Activated gamma-delta T cell treated with Interleukin-2 at 50 U/mL for 16 hours (primary cell): Measurements from ENCODE around the gene DDX5.
A peak's percentile ranks its signal among the peaks of the same experiment; 100 is the strongest.
"Not testable (repeated sequence)": the region's sequence is repeated elsewhere in the genome, so short reads cannot be mapped to it uniquely, and the experiment has no call there.

ENCODE experiments used
- DNase-seq: peaks from one replicate; pipeline ENCODE4 v3.0.0-alpha.2; 2020

DDX5 gene

DNA sequence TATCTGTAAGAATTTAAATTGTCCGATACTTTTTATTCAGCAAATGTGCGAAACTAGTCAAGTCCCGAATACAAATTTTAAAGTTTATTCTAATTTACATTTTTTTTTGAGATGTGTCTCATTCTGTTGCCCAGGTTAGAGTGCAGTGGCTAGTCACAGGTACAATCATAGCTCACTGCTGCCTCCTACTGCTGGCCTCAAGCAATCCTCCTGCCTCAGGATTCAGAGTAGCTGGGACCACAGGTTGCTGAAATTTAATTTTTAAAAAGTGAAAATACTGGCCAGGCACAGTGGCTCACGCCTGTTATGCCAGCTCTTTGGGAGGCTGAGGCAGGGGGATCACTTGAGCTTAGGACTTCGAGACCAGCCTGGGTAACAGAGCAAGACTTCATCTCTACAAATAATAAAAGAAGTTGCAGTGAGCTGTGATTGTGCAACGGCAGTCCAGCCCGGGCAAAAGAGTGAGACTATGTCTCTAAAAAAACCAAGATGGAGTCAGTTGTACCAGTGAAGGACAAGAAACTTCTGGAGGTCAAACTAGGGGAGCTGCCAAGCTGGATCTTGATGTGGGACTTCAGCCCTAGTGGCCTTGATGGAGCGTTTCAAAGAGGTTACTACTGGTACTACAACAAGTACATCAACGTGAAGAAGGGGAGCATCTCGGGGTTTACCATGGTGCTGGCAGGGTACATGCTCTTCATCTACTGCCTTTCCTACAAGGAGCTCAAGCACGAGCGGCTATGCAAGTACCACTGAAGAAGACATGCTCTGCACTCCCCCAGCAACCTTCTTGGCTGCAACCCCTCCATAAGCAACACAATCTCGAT lies 14.8 kb downstream of the DDX5 start:
- DNase-seq: peak; percentile 20

DNA sequence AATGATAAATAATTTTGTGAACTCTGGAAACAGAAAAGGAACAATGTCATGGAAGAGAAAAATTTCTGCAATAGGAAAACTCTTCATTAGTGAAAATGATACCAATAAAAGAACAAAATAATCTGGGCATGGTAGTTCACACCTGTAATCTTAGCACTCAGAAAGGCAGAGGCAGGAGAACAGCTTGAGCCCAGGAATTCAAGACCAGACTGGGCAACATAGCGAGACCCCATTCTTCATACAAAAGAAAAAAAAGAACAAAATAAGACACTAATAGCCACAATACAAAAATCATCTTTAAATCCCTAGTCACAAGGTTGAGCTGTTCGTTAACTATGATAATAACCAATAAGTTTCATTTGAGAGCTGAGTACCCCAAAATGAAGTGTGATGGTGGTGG lies 17.8 kb downstream of the DDX5 start:
- no peak for DNase-seq

DNA sequence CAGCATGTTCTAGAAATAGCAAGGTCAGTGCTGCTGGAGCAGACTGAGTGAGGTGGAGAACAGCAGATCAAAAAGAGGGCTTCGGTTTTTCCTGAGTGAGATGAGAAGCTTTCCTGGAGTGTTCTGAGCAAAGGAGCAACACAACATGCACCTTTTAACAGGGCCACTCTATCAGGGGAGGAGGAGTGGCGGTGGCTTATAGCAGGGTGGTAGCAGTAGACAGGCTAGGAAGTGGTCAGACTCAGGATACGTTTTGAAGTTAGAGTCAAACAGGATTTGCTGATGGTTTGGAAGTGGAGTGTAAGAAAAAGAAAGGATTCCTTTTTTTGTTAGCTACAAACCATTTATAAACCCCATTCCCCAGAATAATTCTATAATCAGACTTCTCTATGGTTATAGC lies 21.7 kb downstream of the DDX5 start:
- DNase-seq: no peak

DNA sequence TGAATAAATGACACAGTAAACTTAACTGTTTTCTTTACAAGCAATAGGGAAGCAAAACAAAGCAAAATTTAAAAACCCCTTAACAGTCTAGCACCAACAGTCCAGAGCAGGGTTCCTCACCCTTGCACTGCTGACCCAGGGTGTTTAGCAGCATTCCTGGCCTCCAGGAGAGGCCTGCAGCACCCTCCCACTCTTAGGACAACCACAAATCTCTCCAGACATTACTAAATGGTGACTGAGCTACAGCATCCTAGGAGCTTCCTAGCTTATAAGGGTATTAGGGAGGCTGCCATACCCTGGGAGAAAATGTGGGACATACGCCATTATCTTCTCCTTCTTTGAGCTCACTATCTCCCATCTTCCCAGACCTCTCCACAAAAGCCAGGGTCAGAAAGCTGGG lies 25.1 kb downstream of the DDX5 start:
- DNase-seq: no peak

DNA sequence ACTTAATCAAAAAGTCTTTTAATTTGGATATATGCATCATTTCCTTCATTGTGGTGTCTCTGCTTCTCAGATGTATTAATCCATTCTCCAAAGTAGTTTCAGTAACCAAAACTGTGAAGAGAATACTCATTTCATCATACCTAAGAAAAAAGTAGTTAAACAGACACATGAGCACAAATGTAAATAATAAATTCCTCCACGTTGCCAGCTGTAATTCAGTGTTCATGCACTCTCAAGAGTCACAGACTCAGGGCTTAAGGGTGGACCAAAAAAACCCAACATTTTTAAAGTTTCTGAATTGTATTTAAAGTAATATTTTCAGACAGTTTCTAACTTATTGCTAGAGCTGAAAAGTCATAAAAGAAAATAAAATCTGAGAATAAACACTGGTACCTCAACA lies 28.2 kb downstream of the DDX5 start:
- no peak for DNase-seq

DNA sequence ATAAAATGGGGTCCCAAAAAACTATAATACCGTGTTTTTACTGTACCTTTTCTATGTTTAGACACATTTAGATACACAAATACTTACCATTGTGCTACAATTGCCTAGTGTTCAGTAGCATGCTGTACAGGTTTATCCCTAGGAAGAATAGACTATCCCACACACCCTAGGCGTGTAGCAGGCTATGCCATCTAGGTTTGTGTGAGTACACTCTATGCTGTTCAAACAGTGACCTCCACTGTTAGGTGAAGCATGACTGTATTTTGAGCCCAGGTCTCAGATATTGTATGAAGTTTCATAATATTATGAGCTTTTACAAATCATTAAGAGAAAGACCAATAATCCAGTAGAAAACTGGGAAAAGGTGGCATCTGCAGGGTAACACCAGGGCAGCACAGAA lies 33.5 kb downstream of the DDX5 start:
- DNase-seq: no peak

DNA sequence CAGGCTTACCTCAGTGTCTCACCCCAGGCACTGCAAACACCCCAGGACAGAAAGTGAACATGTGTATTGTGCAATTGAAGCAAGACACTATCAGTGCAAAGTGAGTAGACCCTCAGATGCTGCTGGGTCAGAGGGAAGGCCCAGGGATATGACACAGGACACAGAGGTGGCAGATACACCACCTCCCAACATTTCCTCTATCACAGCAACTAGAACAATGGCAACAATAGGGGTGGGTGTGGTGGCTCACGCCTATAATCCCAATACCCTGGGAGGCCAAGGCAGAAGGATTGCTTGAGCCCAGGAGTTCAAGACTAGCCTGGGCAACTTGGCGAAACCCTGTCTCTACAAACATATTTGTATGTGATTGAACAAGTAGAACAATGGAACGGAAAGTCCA lies 34.6 kb downstream of the DDX5 start:
- no peak for DNase-seq

DNA sequence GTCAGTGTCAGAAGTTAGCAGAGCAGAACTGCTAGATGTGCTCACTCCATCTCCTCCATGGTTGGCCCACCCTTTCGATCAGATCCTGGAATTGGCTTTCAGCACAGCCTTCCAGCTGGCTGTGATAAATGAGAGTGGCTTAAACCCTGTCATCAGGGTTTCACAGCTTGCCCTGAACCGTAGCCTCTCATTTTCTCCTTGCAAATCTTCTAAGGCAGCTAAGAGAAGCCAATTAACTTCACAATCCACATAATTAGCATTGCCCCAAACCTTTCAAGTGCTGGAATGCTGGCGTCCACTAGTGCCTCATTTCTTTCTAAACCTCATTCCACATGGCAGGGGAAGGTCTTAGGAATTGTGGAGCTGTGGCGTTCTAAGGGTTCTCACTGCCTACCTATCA lies 35.5 kb downstream of the DDX5 start:
- no peak for DNase-seq

DNA sequence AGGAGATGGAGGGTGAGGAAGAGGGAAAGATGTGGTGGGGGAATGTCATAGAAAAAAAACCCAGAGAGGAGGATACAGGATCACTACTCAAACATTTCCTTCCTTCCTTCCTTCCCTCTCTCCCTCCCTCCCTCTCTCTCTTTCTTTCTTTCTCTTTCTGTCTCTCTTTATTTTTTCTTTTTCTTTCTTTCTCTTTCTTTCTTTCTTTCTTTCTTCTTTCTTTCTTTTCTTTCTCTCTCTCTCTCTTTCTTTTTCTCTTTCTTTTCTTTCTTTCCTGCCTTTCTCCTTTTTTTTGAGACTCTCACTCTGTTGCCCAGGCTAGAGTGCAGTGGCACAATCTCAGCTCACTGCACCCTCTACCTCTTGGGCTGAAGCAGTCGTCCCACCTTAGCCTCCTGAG lies 39.3 kb downstream of the DDX5 start:
- DNase-seq: not testable (repeated sequence)

DNA sequence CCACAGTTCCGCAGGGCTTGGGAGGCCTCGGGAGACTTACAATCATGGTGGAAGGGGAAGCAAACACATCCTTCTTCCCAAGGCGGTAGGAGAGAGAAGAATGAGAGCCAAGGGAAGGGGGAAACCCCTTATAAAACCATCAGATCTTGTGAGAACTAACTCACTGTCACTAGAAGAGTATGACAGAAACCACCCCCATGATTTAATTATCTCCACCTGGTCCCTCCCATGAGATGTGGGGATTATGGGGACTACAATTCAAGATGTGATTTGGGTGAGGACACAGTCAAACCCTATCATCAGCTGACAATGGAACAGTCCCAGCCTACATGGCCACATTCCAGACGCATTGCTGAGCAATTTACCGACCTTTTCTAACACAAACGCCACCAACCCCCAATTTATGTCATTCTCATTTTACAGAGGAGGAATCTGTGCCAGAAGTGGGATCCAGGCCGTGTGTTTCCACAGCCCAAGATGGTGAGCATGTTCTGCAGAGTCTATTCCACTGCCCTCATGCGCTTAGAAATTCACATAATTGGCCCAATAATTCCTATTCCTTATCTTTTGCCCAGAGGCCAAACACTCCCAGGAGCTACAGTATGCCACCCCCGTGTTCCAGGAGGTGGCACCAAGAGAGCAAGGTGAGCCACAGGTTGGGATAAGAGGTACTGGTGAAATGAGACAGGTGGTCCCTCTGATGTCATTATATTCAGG lies 39.9 kb downstream of the DDX5 start:
- no peak for DNase-seq

DNA sequence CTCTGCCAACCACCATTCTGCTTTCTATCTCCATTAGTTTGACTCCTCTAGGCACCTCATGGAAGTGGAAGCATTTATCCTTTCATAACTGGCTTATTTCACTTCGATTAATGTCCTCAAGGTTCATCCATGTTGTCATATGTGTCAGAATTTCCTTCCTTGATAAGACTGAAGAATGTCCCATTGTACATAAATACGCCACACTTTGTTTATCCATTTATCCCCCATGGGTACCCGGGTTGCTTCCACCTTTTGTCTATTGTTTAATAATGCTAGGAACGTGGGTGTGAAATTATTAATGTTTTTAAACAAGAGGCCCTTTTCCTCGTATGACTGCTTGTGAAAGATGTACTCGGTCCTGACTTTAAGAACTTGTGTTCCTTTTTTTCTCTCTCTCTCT lies 44.3 kb downstream of the DDX5 start:
- no peak for DNase-seq

DNA sequence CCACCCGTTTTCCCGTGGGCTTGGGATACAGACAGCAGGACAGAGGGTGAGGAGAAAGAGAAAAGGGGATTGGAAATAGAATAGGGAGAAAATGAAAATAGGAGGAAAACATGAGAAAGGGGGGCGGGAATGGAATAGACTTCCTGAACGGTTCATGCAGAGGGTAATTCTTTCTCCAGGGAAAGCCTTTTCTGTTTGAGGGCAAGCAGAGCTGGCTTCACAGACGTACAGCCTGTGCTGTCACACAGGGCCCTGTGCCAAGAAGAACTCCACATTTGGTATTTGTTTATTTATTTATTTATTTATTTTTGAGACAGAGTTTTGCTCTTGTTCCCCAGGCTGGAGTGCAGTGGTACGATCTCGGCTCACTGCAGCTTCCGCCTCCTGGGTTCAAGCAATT lies 45.1 kb downstream of the DDX5 start:
- no peak for DNase-seq

DNA sequence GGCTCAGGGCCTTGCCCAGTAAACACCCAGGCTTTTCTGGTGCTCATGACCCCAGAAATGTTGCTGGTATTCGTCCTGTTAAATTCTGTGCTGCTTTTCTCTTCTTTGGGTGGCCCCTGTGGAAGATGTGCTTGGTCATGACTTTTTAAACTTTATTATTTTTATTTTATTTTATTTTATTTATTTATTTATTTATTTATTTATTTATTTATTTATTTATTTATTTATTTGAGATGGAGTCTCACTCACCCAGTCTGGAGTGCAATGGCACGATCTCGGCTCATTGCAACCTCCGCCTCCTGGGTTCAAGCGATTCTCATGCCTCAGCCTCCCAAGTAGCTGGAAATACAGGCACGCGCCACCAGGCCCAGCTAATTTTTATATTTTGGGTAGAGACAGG lies 46.3 kb downstream of the DDX5 start:
- not testable (repeated sequence) for DNase-seq

DNA sequence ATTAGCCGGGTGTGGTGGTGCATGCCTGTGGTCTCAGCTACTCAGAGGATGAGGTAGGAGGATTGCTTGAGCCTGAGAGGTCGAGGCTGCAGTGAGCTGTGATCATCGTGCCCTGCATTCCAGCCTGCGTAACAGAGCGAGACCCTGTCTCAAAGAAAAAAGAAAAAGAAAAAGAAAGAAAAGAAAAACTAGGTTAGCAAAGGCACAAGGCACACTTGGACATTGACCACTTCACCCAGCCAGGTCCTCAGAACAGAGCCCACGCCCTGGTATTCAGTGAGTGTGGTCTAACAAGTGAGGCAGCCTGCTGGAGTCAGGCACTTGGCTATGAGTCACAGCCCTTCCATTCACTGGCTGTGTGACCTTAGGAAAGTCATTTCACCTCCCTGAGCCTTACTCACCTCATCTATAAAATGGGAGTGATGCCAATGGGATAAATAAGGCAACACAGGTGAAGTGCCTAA lies 46.8 kb downstream of the DDX5 start:
- DNase-seq: no peak

DNA sequence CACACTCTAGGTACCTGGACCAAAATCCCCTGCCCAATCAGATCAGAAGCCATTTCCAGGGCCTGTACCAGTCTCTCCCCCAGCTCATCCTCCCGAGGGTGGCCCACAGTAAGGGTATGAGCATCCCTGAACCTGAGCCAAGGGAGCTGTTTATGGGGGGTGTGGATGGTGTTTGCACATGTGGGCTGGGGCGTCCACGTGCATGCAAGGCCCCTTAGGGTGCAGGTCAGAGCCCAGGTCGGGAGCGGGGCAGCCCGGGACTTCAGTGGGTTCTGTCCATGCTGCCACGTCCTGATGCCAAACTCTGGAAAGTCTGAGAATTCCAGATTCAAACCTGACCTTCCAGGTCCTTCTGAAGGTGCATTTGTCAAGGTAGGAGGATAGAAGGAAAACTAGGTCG lies 47.3 kb downstream of the DDX5 start:
- DNase-seq: no peak

DNA sequence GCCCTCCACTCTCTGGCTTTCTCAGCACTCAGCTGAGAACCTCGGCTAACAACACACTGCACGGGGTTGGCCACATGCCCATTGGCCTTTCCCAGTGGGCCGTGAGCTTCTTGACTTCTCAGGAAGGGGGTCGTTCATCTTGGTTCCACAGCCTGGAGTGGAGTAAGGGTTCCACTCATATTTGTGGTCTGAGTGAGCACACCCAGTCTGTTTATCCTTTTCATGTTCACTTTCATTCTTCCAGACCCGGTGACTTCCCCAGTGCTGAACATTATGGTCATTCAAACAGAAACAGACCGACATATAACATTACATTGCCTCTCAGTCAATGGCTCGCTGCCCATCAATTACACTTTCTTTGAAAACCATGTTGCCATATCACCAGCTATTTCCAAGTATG lies 48.9 kb downstream of the DDX5 start:
- DNase-seq: no peak

DNA sequence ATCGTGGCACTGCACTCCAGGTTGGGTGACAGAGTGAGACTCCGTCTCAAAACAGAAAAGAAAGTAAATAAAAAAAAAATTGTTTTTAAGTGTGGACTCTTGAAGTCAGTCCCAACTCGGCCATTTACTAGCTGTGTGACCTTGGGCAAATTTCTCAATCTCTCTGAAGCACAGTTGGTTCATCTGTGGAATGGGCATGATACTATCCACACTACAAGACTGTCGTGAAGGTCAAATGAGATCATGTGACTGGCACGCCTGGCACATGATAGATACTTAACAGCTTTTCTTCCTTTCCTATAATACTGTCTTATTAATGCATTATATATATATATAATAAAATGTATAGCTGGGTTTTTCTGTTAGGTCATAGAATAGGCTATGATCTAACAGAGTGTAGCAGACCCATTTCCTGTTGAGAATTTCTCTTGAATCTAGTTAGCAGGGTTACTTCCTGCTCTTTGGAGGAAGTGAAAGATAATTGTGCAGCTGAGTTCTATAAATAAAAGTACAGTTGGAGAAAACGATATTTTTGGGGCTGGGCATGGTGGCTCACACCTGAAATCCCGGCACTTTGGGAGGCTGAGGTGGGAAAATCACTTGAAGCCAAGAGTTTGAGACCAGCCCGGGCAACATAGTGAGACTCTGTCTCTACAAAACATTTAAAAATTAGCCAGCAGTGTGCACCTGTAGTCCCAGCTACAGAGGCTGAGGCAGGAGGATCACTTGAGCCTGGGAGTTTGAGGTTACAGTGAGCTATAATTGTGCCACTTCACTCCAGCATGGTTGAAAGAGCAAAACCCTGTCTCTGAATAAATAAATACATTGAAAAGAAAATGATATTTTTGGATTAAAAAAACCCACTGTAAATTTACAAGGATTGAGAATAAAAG lies 49.9 kb downstream of the DDX5 start:
- DNase-seq: no peak

DNA sequence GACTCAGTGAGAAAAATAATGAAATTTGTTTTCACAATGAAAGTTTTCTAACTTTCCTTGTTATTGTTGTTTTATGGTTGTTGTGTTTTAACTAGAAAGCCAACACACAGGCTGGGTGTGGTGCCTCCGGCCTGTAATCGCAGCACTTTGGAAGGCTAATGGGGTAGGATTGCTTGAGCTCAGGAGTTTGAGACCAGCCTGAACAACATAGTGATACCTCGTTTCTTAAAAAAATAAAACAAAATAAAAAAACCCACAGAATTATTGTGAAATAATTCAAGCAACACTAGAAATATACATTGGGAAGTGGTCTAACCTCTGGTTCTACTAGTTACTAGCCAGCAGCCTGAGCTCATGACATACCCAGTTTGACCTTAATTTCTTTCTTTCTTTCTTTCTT lies 56.5 kb downstream of the DDX5 start:
- DNase-seq: no peak

DNA sequence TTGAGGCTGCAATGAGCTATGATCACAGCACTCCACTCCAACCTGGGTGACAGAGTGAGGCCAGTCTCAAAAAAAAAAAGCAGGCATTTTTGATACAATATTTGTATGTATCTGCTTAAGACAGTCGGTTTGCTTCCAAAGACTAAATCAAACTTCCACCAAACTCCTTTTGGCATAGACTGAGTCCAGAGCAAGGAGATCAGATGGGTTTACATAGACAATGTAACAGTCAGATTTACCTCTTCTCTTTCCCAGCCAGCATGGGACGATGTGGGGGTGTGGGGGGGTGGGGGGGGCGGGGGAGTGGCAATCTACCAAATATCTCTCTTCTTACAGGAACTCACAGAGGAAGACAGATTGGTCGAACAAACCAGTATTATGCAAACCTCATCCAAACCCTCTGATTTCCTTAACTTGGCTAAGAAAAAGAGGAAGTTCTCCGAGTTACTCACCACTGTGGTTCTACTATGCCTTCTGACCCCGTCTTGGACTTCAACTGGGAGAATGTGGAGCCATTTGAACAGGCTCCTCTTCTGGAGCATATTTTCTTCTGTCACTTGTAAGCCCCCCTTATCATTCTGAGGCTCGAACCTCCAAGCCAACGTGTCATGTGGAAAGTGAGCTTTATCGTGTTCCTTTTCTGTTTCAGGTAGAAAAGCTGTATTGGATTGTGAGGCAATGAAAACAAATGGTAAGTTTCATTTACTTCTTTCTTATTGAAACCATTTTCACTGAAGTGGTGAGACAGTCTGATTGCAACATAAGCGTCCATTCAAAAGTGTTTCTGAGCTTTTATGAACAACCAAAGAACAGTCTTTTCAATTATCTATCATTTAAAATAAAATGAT lies 57.2 kb downstream of the DDX5 start, which contains the start of gene MILR1:
Gene MILR1 (plus strand): TSS at position 451 of the 848 bp plus-strand sequence. CDS start 54 bp downstream, at position 505.
- no peak for DNase-seq
